Measurements from ENCODE around the gene PIK3C3.
A peak's percentile ranks its signal among the peaks of the same experiment; 100 is the strongest.
"Not testable (repeated sequence)": the region's sequence is repeated elsewhere in the genome, so short reads cannot be mapped to it uniquely, and the experiment has no call there.

The PIK3C3 gene

DNA sequence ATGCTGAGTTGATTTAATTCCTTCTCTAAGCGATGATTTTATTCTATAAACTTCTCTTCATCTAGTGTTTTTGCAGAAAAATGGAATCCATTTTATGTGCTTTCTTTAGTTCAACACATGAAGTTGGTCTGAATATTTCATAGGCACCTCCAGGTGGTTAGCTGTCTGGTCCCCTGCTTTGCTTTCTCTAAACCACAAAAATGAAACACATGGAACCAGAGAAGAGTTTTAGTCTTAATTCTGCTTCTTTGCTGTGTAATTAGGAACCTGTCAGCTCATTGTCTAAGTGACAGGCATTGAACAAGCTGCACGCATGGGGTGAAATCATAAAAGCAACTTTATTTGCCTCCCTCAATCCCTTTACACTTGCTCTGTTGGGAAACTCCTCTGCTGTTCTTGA lies 150.4 kb downstream of the PIK3C3 start:
- DNase-seq (ENCODE audit: low read depth, low spot score), result peak; percentile 33
- no peak overlapping the region for H3K4me3 ChIP-seq (ENCODE audit: low read length)

DNA sequence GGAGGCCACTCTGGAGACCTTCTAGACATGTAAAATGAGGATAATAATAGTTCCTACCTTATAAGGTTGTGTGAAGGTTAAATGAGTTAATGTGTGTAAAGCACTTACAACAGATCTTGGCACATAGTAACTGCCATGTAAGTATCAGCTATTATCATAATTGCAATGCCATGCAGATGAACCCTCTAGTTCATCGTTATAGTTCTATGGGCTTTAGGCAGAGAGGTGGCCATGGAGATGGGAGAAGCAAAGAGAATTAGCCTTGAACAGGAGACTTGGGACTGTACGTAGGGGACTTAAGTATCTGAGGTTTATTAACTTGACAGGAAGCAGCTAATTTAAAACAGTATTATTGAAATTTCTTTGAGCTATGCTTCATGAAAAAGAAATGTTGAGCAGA lies 151.8 kb downstream of the PIK3C3 start:
- no peak overlapping the region for H3K4me3 ChIP-seq (ENCODE audit: low read length)
- no peak for DNase-seq (ENCODE audit: low read depth, low spot score)

DNA sequence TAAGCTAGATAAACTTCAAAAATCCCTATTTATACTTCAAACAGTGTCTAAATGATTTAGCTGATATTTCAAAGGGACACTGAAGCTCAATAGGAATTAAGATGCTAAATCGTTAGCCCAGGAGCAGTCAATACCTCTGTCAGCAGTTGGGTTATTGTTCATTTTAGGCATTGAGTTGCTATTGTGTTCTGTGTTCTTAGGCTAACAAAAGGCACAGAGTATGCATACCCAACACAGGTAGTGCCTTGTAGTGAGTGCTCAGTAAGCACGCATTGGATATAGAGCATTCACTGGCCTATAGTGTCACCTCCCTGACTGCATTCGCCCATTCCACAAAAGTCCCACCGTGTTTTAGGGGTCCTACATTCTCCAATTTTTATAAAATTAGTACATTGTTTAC lies 152.3 kb downstream of the PIK3C3 start:
- H3K4me3 ChIP-seq (ENCODE audit: low read length), result no peak overlapping the region
- DNase-seq (ENCODE audit: low read depth, low spot score), result no peak

DNA sequence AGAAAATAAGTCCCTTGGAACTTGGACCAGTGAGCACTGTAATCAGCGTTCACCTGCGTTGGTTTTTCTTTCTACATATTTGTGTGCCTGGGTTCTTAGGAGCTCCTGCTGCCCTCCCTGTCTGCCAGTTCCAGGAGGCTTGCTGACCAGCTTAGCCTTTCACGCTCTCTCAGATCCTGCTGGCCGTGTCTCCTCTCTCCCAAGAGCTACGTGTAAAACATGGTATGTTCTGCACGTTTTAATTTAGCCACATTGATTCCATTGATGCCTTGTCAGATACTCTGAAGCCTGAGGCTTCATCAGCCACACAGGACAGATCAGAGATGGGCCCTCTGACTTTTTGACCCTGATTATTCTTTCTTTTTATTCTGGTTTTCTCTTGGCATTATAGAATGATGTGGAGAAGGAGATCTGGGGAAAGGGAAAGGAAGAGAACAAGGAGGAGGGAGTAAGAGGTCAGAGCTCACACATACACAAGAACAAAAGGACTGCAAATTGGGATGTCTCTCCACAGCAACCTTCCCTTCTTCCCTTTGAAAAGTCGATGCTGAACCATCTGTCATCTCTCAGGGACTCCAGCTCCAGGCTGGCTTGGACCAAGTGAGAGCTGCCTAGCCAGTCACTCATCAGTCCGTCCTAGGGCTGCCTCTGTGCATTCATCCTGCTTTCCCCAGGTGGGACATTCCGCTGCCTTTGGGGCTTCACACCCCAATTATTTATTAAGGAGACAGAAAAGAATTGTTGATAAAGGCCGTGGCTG lies 152.8 kb downstream of the PIK3C3 start:
- no peak overlapping the region for H3K4me3 ChIP-seq (ENCODE audit: low read length)
- DNase-seq (ENCODE audit: low read depth, low spot score), result no peak

DNA sequence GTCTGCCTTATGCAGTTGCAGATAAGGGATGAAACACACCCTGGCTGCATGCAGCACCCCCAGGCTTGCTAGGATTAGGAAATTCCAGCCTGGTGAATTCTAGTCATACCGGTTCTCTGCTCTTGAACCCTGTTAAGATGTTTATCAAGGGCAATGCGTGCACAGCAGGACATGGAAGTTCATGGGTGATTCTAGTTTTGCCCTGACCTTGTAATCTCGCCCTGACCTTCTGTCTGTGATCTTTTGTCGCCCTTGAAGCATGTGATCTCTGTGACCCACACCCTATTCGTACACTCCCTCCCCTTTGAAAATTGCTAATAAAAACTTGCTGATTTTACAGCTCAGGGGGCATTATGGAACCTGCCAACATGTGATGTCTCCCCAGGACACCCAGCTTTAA lies 157.1 kb downstream of the PIK3C3 start:
- DNase-seq (ENCODE audit: low read depth, low spot score); H3K4me3 ChIP-seq (ENCODE audit: low read length): not testable (repeated sequence)

DNA sequence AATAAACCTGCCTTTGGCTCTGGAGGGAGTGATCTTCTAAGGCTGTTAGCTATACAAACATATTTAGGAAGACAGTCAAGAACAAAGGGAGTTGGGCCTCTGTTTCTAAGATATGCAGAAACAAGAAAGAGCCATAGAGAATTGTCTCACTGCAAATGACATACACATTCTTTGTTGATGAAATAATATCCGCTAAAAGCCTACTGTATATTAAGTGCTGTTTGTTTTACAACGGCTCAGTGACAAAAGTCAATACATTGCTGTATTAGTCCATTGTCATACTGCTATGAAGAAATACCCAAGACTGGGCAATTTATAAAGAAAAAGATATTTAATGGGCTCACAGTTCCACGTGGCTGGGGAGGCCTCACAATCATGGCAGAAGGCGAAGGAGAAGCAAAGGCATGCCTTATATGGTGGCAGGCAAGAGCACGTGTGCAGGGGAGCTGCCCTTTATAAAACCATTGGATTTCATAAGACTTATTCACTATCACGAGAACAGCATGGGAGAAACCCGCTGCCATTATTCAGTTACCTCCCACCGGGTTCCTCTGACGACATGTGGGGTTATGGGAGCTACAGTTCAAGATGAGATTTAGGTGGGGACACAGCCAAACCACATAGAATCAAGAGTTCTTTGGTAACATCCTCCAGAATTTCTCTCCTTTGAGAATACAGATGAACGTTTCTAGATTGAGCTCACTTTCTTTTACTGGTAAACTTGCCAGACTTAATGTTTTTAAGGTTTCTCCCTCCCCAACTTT lies 157.8 kb downstream of the PIK3C3 start:
- H3K4me3 ChIP-seq (ENCODE audit: low read length), result no peak overlapping the region
- DNase-seq (ENCODE audit: low read depth, low spot score), result no peak

DNA sequence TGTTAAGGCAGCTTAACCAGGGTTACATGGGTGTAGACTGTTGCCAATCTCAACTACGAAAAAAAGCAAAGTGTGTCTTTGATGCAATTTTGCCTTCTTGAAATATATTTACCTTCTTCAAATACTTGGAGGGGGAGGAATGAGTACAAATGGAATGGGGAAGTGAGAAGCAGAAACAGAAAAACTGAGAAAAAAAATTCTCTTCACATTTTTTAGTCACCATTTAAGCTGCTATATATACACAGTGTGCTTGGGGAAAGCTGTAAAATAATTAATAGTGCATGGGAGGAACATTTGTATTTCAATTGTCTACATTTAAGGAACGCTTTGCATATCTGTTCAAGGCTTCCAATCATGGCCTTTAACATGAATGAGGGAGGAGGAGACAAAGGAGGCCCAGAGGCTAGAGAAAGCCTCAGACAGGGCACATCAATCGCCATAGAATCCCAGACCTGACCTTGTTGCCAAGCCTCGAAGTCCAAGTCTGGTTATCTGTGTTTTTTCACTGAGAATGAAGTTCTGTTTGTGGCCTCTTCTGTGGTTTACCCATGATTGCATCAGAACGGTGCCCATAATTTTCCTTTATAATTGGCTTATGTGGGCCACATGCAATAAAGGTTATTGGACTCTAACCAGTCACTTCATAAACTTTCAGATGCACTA lies 158.6 kb downstream of the PIK3C3 start:
- DNase-seq (ENCODE audit: low read depth, low spot score), result peak; percentile 42
- no peak overlapping the region for H3K4me3 ChIP-seq (ENCODE audit: low read length)

DNA sequence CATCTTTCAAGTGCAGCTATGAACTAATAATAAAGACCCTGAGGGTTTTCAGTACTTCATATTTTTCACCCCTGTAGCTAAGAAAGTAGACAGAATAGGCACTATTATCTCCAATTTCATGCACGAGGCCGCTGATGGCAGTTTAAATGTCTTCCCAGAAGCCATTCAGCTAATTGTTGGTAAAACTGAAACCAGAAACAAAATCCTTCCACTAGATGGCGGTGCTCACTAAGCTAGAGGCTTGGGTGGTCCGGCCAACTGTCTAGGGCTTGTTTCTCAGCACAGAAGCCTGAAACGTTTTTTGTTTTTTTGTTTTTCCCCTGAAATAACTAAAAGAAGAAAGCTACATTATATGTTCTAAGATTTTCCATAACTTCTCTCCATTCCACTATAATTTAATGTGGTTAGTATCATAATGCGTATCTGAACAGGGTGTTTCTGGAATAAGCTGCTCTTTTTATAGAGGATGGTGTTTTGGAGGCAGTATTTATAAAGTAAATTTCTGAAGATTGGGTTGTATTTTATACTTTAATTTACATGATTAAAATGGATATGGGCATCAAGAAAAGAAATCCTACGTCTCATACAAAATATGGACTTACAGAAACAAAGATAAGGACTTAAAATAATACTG lies 159.4 kb downstream of the PIK3C3 start:
- peak; percentile 77 for DNase-seq (ENCODE audit: low read depth, low spot score)
- H3K4me3 ChIP-seq (ENCODE audit: low read length), result no peak overlapping the region

DNA sequence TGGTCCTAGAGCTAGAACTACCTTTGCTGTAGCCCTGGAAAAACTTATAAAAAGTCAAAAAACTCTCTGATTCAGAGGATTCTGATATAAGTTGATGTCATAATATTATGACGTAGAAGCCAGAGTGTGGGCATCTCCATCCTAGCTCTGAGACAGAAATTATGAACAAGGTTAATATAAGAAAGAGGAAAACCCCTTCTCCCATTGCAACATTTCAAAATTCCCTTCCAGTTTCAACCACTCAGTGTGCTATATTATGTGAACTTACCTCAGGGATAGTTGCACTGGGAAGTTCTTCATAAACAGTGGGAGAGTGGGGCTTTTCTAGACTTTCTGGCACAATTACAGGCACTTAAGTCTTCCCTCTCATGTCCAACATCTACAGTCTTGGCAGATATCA lies 171.6 kb downstream of the PIK3C3 start:
- no peak for DNase-seq (ENCODE audit: low read depth, low spot score)
- H3K4me3 ChIP-seq (ENCODE audit: low read length), result no peak overlapping the region

DNA sequence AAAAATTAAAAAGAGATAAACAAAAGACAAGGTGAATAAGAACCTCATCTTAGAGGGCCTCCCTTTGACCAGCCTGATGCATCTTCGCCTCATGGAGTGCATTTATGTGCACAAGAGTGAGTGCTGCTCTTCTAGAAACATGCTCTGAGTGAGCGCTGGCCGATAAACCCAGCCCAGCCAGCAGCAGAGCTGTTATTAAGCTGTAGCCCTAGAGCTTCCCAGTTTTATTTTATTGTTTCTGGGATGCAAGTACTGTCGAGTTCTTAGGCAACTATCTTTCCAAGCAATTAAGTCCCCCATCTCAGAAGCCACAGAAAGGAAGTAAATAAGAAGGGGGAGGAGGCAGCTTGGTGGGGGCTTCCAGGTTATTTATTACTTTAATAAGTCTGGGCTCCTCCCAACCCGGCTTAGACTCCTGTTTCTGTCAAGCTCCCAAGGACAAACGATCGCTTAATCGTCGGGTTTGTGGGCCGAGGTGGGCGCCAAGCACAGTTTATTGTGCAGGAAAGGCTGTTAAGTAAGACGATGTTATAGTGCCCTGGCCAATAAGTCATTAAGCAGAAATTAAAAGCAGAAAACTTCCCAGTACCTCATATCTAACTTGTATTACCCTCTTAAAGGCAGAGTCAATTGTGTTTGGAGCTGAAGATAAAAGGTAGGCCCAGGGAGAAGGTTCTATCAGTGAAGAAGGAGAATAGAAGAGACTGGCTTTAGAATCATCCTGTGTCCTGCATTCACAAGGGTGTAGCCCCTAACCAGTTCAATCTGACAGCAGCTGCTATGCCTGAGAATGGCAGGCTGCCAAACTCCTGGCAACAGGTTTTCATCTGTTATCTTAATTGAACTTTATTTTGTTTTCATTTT lies 176.3 kb downstream of the PIK3C3 start:
- H3K4me3 ChIP-seq (ENCODE audit: low read length), result no peak overlapping the region
- DNase-seq (ENCODE audit: low read depth, low spot score), result no peak

DNA sequence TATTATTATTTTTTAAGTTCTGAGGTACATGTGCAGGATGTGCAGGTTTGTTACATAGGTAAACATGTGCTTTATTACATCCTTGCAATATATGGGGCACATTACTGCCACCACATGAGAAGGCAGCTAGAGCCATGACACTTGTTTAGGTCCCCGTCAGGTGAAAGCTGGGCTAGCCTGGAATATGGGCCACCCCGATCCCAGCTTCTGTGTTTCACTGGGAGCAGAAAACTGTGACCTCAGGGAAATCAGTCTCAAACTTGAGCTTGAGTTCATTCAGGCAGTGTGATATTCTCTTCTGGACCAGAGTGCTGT lies 176.9 kb downstream of the PIK3C3 start:
- no peak for DNase-seq (ENCODE audit: low read depth, low spot score)
- H3K4me3 ChIP-seq (ENCODE audit: low read length), result no peak overlapping the region

All from Jurkat, Clone E6-1 (cell line).